PFSK-1 (cell line): ENCODE measurements around the gene KMT2E.
A peak's percentile ranks its signal among the peaks of the same experiment; 100 is the strongest.

Source experiments
- FOXP2 ChIP-seq: optimal IDR thresholded peaks from 2 replicates; pipeline ENCODE3; 2011; ENCODE audit warnings: borderline replicate concordance, control low read depth, inconsistent platforms; ENCODE audit not compliant: insufficient read depth; ENCODE audit errors: extremely low read length, extremely low read depth
- POLR2AphosphoS5 ChIP-seq: IDR thresholded peaks from 2 replicates; pipeline ENCODE4 v1.6.1; 2012; ENCODE audit warnings: low read depth, mild to moderate bottlenecking, control low read depth, low read length, moderate library complexity
- SIN3A ChIP-seq: IDR thresholded peaks from 2 replicates; pipeline ENCODE4 v1.6.1; 2012; ENCODE audit warnings: mild to moderate bottlenecking, low read length, moderate library complexity, borderline replicate concordance; ENCODE audit not compliant: insufficient read depth
- TAF1 ChIP-seq: IDR thresholded peaks from 2 replicates; pipeline ENCODE4 v1.6.1; 2012; ENCODE audit warnings: low read length, control low read depth, borderline replicate concordance; ENCODE audit not compliant: insufficient read depth
- TF ChIP-seq, protein P1 (sequence below), 2 experiments: IDR thresholded peaks; 2 replicates each; pipeline versions ENCODE4 v1.6.1 to v1.8.0; 2011 to 2012; ENCODE audit warnings: low read depth in 2 of 2, low read length in 2 of 2, control low read depth in 1 of 2, inconsistent platforms in 1 of 2, mild to moderate bottlenecking in 1 of 2, moderate library complexity in 1 of 2; ENCODE audit not compliant: insufficient read depth in 1 of 2

The KMT2E gene

GRCh38 chr7:105013221-105013815 is 687 bp upstream of the KMT2E start:
- TF ChIP-seq TAF1 (peak; percentile 0; the same call in 1 of the 2 replicates), FOXP2 (no peak), POLR2AphosphoS5 (peak; percentile 58; the same call in 1 of the 2 replicates)
- TF ChIP-seq, protein P1, sequence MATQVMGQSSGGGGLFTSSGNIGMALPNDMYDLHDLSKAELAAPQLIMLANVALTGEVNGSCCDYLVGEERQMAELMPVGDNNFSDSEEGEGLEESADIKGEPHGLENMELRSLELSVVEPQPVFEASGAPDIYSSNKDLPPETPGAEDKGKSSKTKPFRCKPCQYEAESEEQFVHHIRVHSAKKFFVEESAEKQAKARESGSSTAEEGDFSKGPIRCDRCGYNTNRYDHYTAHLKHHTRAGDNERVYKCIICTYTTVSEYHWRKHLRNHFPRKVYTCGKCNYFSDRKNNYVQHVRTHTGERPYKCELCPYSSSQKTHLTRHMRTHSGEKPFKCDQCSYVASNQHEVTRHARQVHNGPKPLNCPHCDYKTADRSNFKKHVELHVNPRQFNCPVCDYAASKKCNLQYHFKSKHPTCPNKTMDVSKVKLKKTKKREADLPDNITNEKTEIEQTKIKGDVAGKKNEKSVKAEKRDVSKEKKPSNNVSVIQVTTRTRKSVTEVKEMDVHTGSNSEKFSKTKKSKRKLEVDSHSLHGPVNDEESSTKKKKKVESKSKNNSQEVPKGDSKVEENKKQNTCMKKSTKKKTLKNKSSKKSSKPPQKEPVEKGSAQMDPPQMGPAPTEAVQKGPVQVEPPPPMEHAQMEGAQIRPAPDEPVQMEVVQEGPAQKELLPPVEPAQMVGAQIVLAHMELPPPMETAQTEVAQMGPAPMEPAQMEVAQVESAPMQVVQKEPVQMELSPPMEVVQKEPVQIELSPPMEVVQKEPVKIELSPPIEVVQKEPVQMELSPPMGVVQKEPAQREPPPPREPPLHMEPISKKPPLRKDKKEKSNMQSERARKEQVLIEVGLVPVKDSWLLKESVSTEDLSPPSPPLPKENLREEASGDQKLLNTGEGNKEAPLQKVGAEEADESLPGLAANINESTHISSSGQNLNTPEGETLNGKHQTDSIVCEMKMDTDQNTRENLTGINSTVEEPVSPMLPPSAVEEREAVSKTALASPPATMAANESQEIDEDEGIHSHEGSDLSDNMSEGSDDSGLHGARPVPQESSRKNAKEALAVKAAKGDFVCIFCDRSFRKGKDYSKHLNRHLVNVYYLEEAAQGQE (IDR thresholded peaks at IDR 0.05; ENCODE audit: insufficient read depth in 1 of 2, low read depth in 2 of 2, low read length in 2 of 2): peak; percentile 18 to 29; a peak in 1 of 4 replicates

GRCh38 chr7:105014693-105015389 is 836 bp downstream of the KMT2E start:
- TF ChIP-seq TAF1: peak; percentile 33; the same call in 1 of the 2 replicates
- TF ChIP-seq, protein P1 (IDR thresholded peaks at IDR 0.05; ENCODE audit: insufficient read depth in 1 of 2, low read depth in 2 of 2, low read length in 2 of 2): no peak

- TF ChIP-seq POLR2AphosphoS5 (no peak), FOXP2 (no peak), SIN3A (no peak), TAF1 (peak; percentile 12; the same call in 1 of the 2 replicates)
- TF ChIP-seq, protein P1 (IDR thresholded peaks at IDR 0.05; ENCODE audit: insufficient read depth in 1 of 2, low read depth in 2 of 2, low read length in 2 of 2): no peak
Observed at GRCh38 chr7:105015390-105015965, 1.5 kb downstream of the KMT2E start.

DNA sequence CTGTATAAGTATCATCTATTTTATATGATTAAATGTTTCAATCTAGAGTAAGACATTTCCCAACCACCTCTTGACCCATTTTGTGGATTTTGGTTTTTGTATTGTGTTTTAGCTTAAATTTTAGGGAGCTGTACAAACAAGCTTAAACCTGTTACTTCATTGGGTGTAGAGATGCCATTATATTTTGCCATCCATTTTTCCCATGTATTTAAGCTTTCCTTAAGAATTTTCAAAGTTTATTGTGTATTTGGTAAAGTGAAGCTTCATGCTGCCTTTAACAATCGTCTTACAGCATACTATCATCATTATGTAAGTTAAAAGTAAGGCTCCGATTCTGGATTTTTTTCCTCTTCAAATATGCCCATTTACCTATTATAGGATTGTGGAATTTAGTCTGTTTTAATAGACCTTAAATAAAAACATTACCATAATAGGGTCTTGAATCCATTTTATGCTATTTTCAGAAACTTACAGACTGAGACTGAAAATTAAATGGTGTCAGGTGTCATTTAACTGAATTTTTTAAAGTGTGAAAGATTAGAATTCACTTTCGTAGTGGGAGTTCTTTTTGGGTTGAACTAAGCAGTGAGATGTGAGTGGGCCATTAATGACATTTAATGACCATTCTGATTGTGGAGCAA is 2.2 kb downstream of the KMT2E start:
- TF ChIP-seq, protein P1 (IDR thresholded peaks at IDR 0.05; ENCODE audit: insufficient read depth in 1 of 2, low read depth in 2 of 2, low read length in 2 of 2): no peak
- TF ChIP-seq SIN3A: no peak
- TF ChIP-seq TAF1: no peak
- no peak for TF ChIP-seq POLR2AphosphoS5
- TF ChIP-seq FOXP2: no peak
